Cardiac muscle cell (in vitro differentiated cells and primary cell): ENCODE results near the gene KISS1. TPM values are rescaled to one million over a fixed set of nuclear protein-coding genes. Genes with fewer than 3 reads are reported as not detected.

ENCODE experiments used
- DNase-seq, 2 donors: peaks; one replicate each; pipeline versions ENCODE4 v3.0.0 to v3.0.0-alpha.2; 2010 to 2017; ENCODE audit warnings: low read depth in 1 of 2, low spot score in 1 of 2
- H3K27ac ChIP-seq: fragments of 200-600 bp; sonication (generic); 2 replicates; pipeline ENCODE4 v1.5.1; 2016
- H3K27me3 ChIP-seq: fragments of 200-600 bp; sonication (generic); 2 replicates; pipeline ENCODE4 v1.6.0; 2016; ENCODE audit warnings: control low read depth
- H3K36me3 ChIP-seq: fragments of 200-600 bp; sonication (generic); 2 replicates; pipeline ENCODE4 v1.5.1; 2016; ENCODE audit warnings: control low read depth
- H3K4me1 ChIP-seq: fragments of 200-600 bp; sonication (generic); 2 replicates; pipeline ENCODE4 v1.8.1; 2017; ENCODE audit warnings: low read depth, mild to moderate bottlenecking, mixed run types
- H3K4me3 ChIP-seq: fragments of 200-600 bp; sonication (generic); 2 replicates; pipeline ENCODE4 v1.5.1; 2016; ENCODE audit warnings: mild to moderate bottlenecking
- H3K9me3 ChIP-seq: fragments of 200-600 bp; sonication (generic); 2 replicates; pipeline ENCODE4 v1.5.1; 2017; ENCODE audit warnings: low read depth, mild to moderate bottlenecking, control low read depth
- polyA plus RNA-seq: library from polyadenylated mRNA; unstranded; fragments of >200 nt; fragmentation: Nextera tagmentation; extraction: Ambion mirVana; gene quantifications from 2 replicates; pipeline ENCODE4 v1.2.1, GENCODE V29; 2016
- total RNA-seq: library from RNA; depleted of rRNA; stranded (reverse); fragments of >200 nt; gene quantifications from 2 replicates; pipeline ENCODE4 v1.2.3, GENCODE V29; 2016
- TF ChIP-seq, protein P1 (sequence below): IDR thresholded peaks from 2 replicates; pipeline ENCODE4 v1.5.1; 2012; ENCODE audit warnings: low read depth, mild to moderate bottlenecking, low read length

Gene KISS1
- total and polyA plus RNA-seq, 2 experiments from 2014 or later: 0.21 to 1.4 TPM

GRCh38 chr1:204161609-204162493 is 34.4 kb downstream of the KISS1 start:
- no peaks in the 10 kb centered on the region for H3K4me1 ChIP-seq
- H3K27me3 ChIP-seq: peaks cover 17% of the 10 kb centered on the region
- TF ChIP-seq, protein P1, sequence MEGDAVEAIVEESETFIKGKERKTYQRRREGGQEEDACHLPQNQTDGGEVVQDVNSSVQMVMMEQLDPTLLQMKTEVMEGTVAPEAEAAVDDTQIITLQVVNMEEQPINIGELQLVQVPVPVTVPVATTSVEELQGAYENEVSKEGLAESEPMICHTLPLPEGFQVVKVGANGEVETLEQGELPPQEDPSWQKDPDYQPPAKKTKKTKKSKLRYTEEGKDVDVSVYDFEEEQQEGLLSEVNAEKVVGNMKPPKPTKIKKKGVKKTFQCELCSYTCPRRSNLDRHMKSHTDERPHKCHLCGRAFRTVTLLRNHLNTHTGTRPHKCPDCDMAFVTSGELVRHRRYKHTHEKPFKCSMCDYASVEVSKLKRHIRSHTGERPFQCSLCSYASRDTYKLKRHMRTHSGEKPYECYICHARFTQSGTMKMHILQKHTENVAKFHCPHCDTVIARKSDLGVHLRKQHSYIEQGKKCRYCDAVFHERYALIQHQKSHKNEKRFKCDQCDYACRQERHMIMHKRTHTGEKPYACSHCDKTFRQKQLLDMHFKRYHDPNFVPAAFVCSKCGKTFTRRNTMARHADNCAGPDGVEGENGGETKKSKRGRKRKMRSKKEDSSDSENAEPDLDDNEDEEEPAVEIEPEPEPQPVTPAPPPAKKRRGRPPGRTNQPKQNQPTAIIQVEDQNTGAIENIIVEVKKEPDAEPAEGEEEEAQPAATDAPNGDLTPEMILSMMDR: no peak
- DNase-seq: no peak
- H3K4me3 ChIP-seq: no peak overlapping the region
- H3K27ac ChIP-seq: no peak overlapping the region
- no peaks in the 10 kb centered on the region for H3K36me3 ChIP-seq
- H3K9me3 ChIP-seq: no peaks in the 10 kb centered on the region

DNA sequence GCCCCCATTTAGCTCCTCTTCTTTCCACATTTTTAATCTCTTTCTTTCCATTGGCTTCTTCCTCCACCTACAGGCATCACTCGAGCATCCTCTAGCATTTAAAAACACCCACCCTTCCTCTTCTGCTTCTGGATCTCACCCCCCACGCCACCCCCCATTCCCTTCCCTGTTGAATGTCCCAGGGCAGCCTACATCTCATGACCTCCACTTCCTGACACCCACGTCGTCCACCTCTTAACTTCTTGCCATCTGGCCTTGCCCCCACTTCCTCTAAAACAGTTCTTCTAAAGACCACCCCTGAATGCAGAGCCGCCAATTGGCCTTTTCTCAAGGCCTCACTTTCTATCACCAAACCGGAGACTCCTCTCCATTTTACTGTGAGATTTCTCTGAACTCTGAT is 38.3 kb downstream of the KISS1 start:
- H3K4me1 ChIP-seq: no peaks in the 10 kb centered on the region
- TF ChIP-seq, protein P1: no peak
- H3K4me3 ChIP-seq: no peak overlapping the region
- H3K36me3 ChIP-seq: no peaks in the 10 kb centered on the region
- no peaks in the 10 kb centered on the region for H3K9me3 ChIP-seq
- no peak overlapping the region for H3K27ac ChIP-seq
- DNase-seq: no peak
- peaks cover 17% of the 10 kb centered on the region for H3K27me3 ChIP-seq

- Histone ChIP-seq H3K4me1 (no peaks in the 10 kb centered on the region), H3K9me3 (no peaks in the 10 kb centered on the region), H3K4me3 (no peak overlapping the region), H3K27me3 (peaks cover 12% of the 10 kb centered on the region), H3K36me3 (no peaks in the 10 kb centered on the region), H3K27ac (no peak overlapping the region)
- TF ChIP-seq, protein P1: no peak
- no peak for DNase-seq
These were observed 40.4 kb downstream of the KISS1 start for GRCh38 chr1:204155881-204156280.

- TF ChIP-seq, protein P1: no peak
- peaks cover 4% of the 10 kb centered on the region for H3K27me3 ChIP-seq
- H3K27ac ChIP-seq: no peak overlapping the region
- H3K4me3 ChIP-seq: no peak overlapping the region
- no peaks in the 10 kb centered on the region for H3K4me1 ChIP-seq
- no peaks in the 10 kb centered on the region for H3K36me3 ChIP-seq
- no peak for DNase-seq
- no peaks in the 10 kb centered on the region for H3K9me3 ChIP-seq
These were observed 41.6 kb downstream of the KISS1 start for GRCh38 chr1:204154568-204155255.

GRCh38 chr1:204153667-204154066 is 42.6 kb downstream of the KISS1 start:
- Histone ChIP-seq H3K27me3 (no peaks in the 10 kb centered on the region), H3K27ac (no peak overlapping the region), H3K9me3 (no peaks in the 10 kb centered on the region), H3K36me3 (no peaks in the 10 kb centered on the region), H3K4me3 (no peak overlapping the region), H3K4me1 (no peaks in the 10 kb centered on the region)
- no peak for DNase-seq
- TF ChIP-seq, protein P1: no peak
